SK-N-SH (cell line): ENCODE measurements around the gene EFHC1. TPM values are rescaled to one million over a fixed set of nuclear protein-coding genes. Genes with fewer than 3 reads are reported as not detected.

Source experiments
- CTCF ChIA-PET: fragments of 300-600, 350-600 bp; formaldehyde crosslinking; extraction: SDS; loops from one replicate; lab custom pipeline; 2021; lab: Yijun Ruan, JAX
- POLR2A ChIA-PET: fragments of 350-600 bp; sonication (Branson Sonifier 250); formaldehyde crosslinking; extraction: SDS; loops from one replicate; lab custom pipeline; 2020; ENCODE audit warnings: antibody characterized with exemption, inconsistent platforms; lab: Yijun Ruan, JAX
- DNase-seq: peaks from one replicate; pipeline ENCODE4 v3.0.0; 2012
- H2AFZ ChIP-seq: fragments of 200-600 bp; sonication (generic); 2 replicates; pipeline ENCODE4 v1.8.1; 2016; ENCODE audit warnings: antibody characterized with exemption, mild to moderate bottlenecking, low read depth
- H3F3A ChIP-seq: fragments of 200-600 bp; sonication (generic); replicated peaks from 2 replicates; pipeline ENCODE3; 2016; ENCODE audit warnings: antibody characterized with exemption, mild to moderate bottlenecking; ENCODE audit not compliant: insufficient read depth
- H3K27ac ChIP-seq, 2 experiments: fragments of 200-500 bp in 1 of 2; fragments of 200-600 bp in 1 of 2; sonication (Bioruptor generic) in 1 of 2; sonication (generic), shearing (Covaris generic) in 1 of 2; 2 replicates each; pipeline versions ENCODE4 v1.5.1 to v1.6.1; 2014 to 2016; ENCODE audit warnings: low read depth in 2 of 2, inconsistent platforms in 1 of 2, low read length in 1 of 2, mild to moderate bottlenecking in 1 of 2, mixed read lengths in 1 of 2
- H3K27me3 ChIP-seq: fragments of 200-600 bp; sonication (generic), shearing (Covaris generic); 2 replicates; pipeline ENCODE4 v1.6.1; 2016; ENCODE audit warnings: mixed run types; ENCODE audit not compliant: insufficient read depth
- H3K36me3 ChIP-seq, 2 experiments: fragments of 200-500 bp in 1 of 2; fragments of 200-600 bp in 1 of 2; sonication (Bioruptor generic) in 1 of 2; sonication (generic) in 1 of 2; replicated peaks in 1 of 2; 2 replicates each; pipeline versions ENCODE3 to v1.5.1; 2014 to 2016; ENCODE audit warnings: low read length in 1 of 2, mild to moderate bottlenecking in 1 of 2; ENCODE audit not compliant: insufficient read depth in 2 of 2, control insufficient read depth in 1 of 2
- H3K4me1 ChIP-seq, 2 experiments: fragments of 200-500 bp in 1 of 2; fragments of 200-600 bp in 1 of 2; sonication (Bioruptor generic) in 1 of 2; sonication (generic), shearing (Covaris generic) in 1 of 2; 2 replicates each; pipeline versions ENCODE4 v1.5.1 to v1.6.1; 2014 to 2016; ENCODE audit warnings: low read depth in 1 of 2, low read length in 1 of 2, mixed run types in 1 of 2; ENCODE audit not compliant: insufficient read depth in 2 of 2, control insufficient read depth in 1 of 2
- H3K4me2 ChIP-seq: fragments of 200-600 bp; sonication (generic), shearing (Covaris generic); 2 replicates; pipeline ENCODE4 v1.6.1; 2017; ENCODE audit warnings: mixed run types
- H3K4me3 ChIP-seq, 2 experiments: fragments of 200-500 bp in 1 of 2; fragments of 200-600 bp in 1 of 2; sonication (Bioruptor generic) in 1 of 2; sonication (generic), shearing (Covaris generic) in 1 of 2; 2 replicates each; pipeline versions ENCODE4 v1.5.1 to v1.8.1; 2014 to 2016; ENCODE audit warnings: low read depth in 2 of 2, inconsistent platforms in 1 of 2, low read length in 1 of 2, mild to moderate bottlenecking in 1 of 2, mixed read lengths in 1 of 2, moderate library complexity in 1 of 2
- H3K79me2 ChIP-seq: fragments of 200-600 bp; sonication (generic); 2 replicates; pipeline ENCODE4 v1.8.1; 2017; ENCODE audit warnings: mild to moderate bottlenecking; ENCODE audit not compliant: insufficient read depth
- H3K9ac ChIP-seq: fragments of 200-600 bp; sonication (generic); 2 replicates; pipeline ENCODE4 v1.6.1; 2017; ENCODE audit warnings: mixed run types
- H3K9me2 ChIP-seq: fragments of 200-600 bp; sonication (generic); 2 replicates; pipeline ENCODE4 v1.6.1; 2017; ENCODE audit warnings: mixed run types
- H3K9me3 ChIP-seq: fragments of 200-600 bp; sonication (generic); 2 replicates; pipeline ENCODE4 v1.6.1; 2017; ENCODE audit warnings: mixed run types, mild to moderate bottlenecking, moderate library complexity
- H4K20me1 ChIP-seq: fragments of 200-600 bp; sonication (generic); 2 replicates; pipeline ENCODE4 v1.6.1; 2017; ENCODE audit warnings: mild to moderate bottlenecking, mixed run types; ENCODE audit not compliant: insufficient read depth
- CHD2 ChIP-seq: fragments of 150-350 bp; IDR thresholded peaks from 2 replicates; pipeline ENCODE4 v1.6.1; 2018; ENCODE audit warnings: low read length; ENCODE audit not compliant: partially characterized antibody
- CTCF ChIP-seq: fragments of 200-600 bp; sonication (generic); IDR thresholded peaks from 2 replicates; pipeline ENCODE4 v1.6.1; 2017; ENCODE audit warnings: antibody characterized with exemption, mild to moderate bottlenecking, moderate library complexity
- ELF1 ChIP-seq: IDR thresholded peaks from 2 replicates; pipeline ENCODE4 v1.4.0; 2012
- EP300 ChIP-seq, 2 experiments: IDR thresholded peaks; 2 replicates each; pipeline versions ENCODE4 v1.4.0 to v1.6.1; 2012; ENCODE audit warnings: borderline replicate concordance in 1 of 2, low read depth in 1 of 2, low read length in 1 of 2
- FOSL2 ChIP-seq: IDR thresholded peaks from 2 replicates; pipeline ENCODE4 v1.4.0; 2012; ENCODE audit warnings: low read depth, mild to moderate bottlenecking, moderate library complexity, borderline replicate concordance
- FOXJ3 ChIP-seq: sonication (generic); formaldehyde crosslinking; IDR thresholded peaks from 2 replicates; pipeline ENCODE4 v1.5.1; 2020; ENCODE audit warnings: mild to moderate bottlenecking, missing genetic modification reagents
- FOXM1 ChIP-seq: IDR thresholded peaks from 2 replicates; pipeline ENCODE4 v1.4.0; 2012; ENCODE audit warnings: low read depth, mild to moderate bottlenecking
- MAX ChIP-seq: IDR thresholded peaks from 2 replicates; pipeline ENCODE4 v1.4.0; 2012; ENCODE audit warnings: low read depth
- MXI1 ChIP-seq: IDR thresholded peaks from 2 replicates; pipeline ENCODE4 v1.6.1; 2012; ENCODE audit warnings: mild to moderate bottlenecking, low read depth, low read length, improper control_type of control experiment
- NFIC ChIP-seq: IDR thresholded peaks from 2 replicates; pipeline ENCODE4 v1.4.0; 2012; ENCODE audit warnings: borderline replicate concordance
- NRF1 ChIP-seq: IDR thresholded peaks from 2 replicates; pipeline ENCODE4 v1.6.1; 2012; ENCODE audit warnings: low read depth, mild to moderate bottlenecking, low read length
- PBX3 ChIP-seq: IDR thresholded peaks from 2 replicates; pipeline ENCODE4; 2012
- POLR2AphosphoS5 ChIP-seq: IDR thresholded peaks from 2 replicates; pipeline ENCODE4 v1.6.1; 2012; ENCODE audit warnings: low read depth, low read length
- RAD21 ChIP-seq: IDR thresholded peaks from 2 replicates; pipeline ENCODE4 v1.6.1; 2012; ENCODE audit warnings: mild to moderate bottlenecking, low read length
- RCOR1 ChIP-seq: fragments of 150-350 bp; IDR thresholded peaks from 2 replicates; pipeline ENCODE4 v1.6.1; 2017; ENCODE audit warnings: antibody characterized with exemption, low read length
- RFX5 ChIP-seq: IDR thresholded peaks from 2 replicates; pipeline ENCODE4 v1.6.1; 2012; ENCODE audit warnings: mild to moderate bottlenecking, improper control_type of control experiment, low read length
- RXRA ChIP-seq: IDR thresholded peaks from 2 replicates; pipeline ENCODE4 v1.4.0; 2012; ENCODE audit warnings: low read depth, mild to moderate bottlenecking, borderline replicate concordance
- TAF1 ChIP-seq: IDR thresholded peaks from 2 replicates; pipeline ENCODE4 v1.6.1; 2012; ENCODE audit warnings: low read depth, mild to moderate bottlenecking, low read length, moderate library complexity, borderline replicate concordance
- TCF12 ChIP-seq: IDR thresholded peaks from 2 replicates; pipeline ENCODE4 v1.4.0; 2012
- USF1 ChIP-seq: IDR thresholded peaks from 2 replicates; pipeline ENCODE4 v1.4.0; 2012; ENCODE audit warnings: low read depth, borderline replicate concordance
- USF2 ChIP-seq: fragments of 150-350 bp; IDR thresholded peaks from 2 replicates; pipeline ENCODE4 v1.6.1; 2017; ENCODE audit warnings: antibody characterized with exemption, low read length, low read depth, borderline replicate concordance
- ZBTB33 ChIP-seq: IDR thresholded peaks from 2 replicates; pipeline ENCODE4 v1.4.0; 2012; ENCODE audit warnings: low read depth, borderline replicate concordance
- WGBS: methylation state at CpG from one replicate; pipeline ENCODE4 v1.1.6; 2017; ENCODE audit warnings: low lambda C conversion rate; 5-methylcytosine and 5-hydroxymethylcytosine counted together
- polyA plus RNA-seq, 3 experiments: library from polyadenylated mRNA; depleted of rRNA; stranded (reverse); fragments of >200 nt; gene quantifications; 2 replicates each; pipeline ENCODE4 v1.2.3, GENCODE V29; 2012

EFHC1 gene
- polyA plus RNA-seq, 1 of the 3 experiments (the other 2 are of a cell fraction) = 39.4 TPM

- no peak for TF ChIP-seq RFX5
- TF ChIP-seq, all 33 proteins: peak for 0
These were observed 96.8 kb downstream of the EFHC1 start (continued) for GRCh38 chr6:52516943-52517342.

- no peaks in the 10 kb centered on the region for H4K20me1 ChIP-seq
- H3K4me3 ChIP-seq = peak overlapping the region in 1 of 2 experiments; percentile 35; a peak in 1 of 4 replicates
- H3K4me1 ChIP-seq = peaks cover 43 to 45% of the 10 kb centered on the region in 2 experiments
- no peaks in the 10 kb centered on the region for H3K9me2 ChIP-seq
- POLR2A ChIA-PET = no interaction called here
- H3K79me2 ChIP-seq = peaks cover 55% of the 10 kb centered on the region
- no peaks in the 10 kb centered on the region for H3K9me3 ChIP-seq
- peak overlapping the region; percentile 97 to 98 for H3K27ac ChIP-seq
- H3K36me3 ChIP-seq = peaks cover 42 to 51% of the 10 kb centered on the region in 2 experiments
- H3F3A ChIP-seq = peaks cover 36% of the 10 kb centered on the region
- peak overlapping the region; percentile 64 for H3K9ac ChIP-seq
- DNase-seq = peak; percentile 85
- peak overlapping the region; percentile 77 for H3K4me2 ChIP-seq
- no peak overlapping the region for H2AFZ ChIP-seq
- WGBS = 4% methylated on average over 14 of the region's 14 CpGs
- no peaks in the 10 kb centered on the region for H3K27me3 ChIP-seq
- CTCF ChIA-PET = interaction anchor here (1.0 kb wide), 1 partner anchor 81 kb away, joined by 3 read pairs; no protein-coding TSS in a partner anchor
- peak; percentile 68 for TF ChIP-seq RCOR1
- TF ChIP-seq NRF1 = no peak
- TF ChIP-seq CTCF = no peak
- TF ChIP-seq NFIC = peak; percentile 94
- TF ChIP-seq FOXJ3 (CRISPR knock-in tag) = peak; percentile 63; the same call in 1 of the 2 replicates
- TF ChIP-seq TCF12 = peak; percentile 98
- peak; percentile 82 for TF ChIP-seq PBX3
- TF ChIP-seq EP300 (IDR thresholded peaks at IDR 0.05; ENCODE audit: borderline replicate concordance in 1 of 2, low read depth in 1 of 2, low read length in 1 of 2) = peak in 1 of 2 experiments; percentile 88; a peak in 1 of 4 replicates
- TF ChIP-seq CHD2 = peak; percentile 91
- peak; percentile 82 for TF ChIP-seq MAX
- no peak for TF ChIP-seq MXI1
- peak; percentile 94 for TF ChIP-seq POLR2AphosphoS5
- TF ChIP-seq FOXM1 = peak; percentile 33; the same call in 1 of the 2 replicates
- no peak for TF ChIP-seq ELF1
- peak; percentile 86 for TF ChIP-seq TAF1
- TF ChIP-seq FOSL2 = peak; percentile 100
- TF ChIP-seq USF1 = no peak
- TF ChIP-seq RAD21 = 0 out of 2 replicates have a peak, but pooled peaks have one; percentile 13
- TF ChIP-seq RXRA = 0 out of 2 replicates have a peak, but pooled peaks have one; percentile 75
- no peak for TF ChIP-seq USF2
- peak; percentile 65; the same call in 1 of the 2 replicates for TF ChIP-seq ZBTB33
These were observed 97.5 kb downstream of the EFHC1 start for GRCh38 chr6:52517502-52518278.
